HCT116 (cell line): ENCODE results near the gene DCAF15. TPM values are rescaled to one million over a fixed set of nuclear protein-coding genes. Genes with fewer than 3 reads are reported as not detected.

Experiments
- ATAC-seq: fragments of 200-7000 bp; cut with Tn5 transposase; 2 replicates; pipeline ENCODE4 v1.9.1; 2020; ENCODE audit warnings: mild to moderate bottlenecking, moderate library complexity
- Bru-seq: library from RNA; stranded (reverse); fragments of 400-500 nt; gene quantifications from one replicate; lab custom pipeline; 2021; lab: Mats Ljungman, UMichigan
- BruChase-seq, 2 experiments: library from RNA; stranded (reverse); fragments of 400-500 nt; gene quantifications; one replicate each; lab custom pipeline; 2021; lab: Mats Ljungman, UMichigan
- BruUV-seq: library from RNA; stranded (reverse); fragments of 400-500 nt; replicated peaks from 2 replicates; lab custom pipeline; 2021; lab: Mats Ljungman, UMichigan
- CTCF ChIA-PET: fragments of 300-600 bp; sonication (Branson Sonifier 250); formaldehyde crosslinking; loops from one replicate; lab custom pipeline; 2021; ENCODE audit warnings: antibody characterized with exemption; lab: Charles Lee
- POLR2A ChIA-PET: fragments of 300-600, 350-600 bp; sonication (Branson Sonifier 250); formaldehyde crosslinking; loops from one replicate; lab custom pipeline; 2021; ENCODE audit warnings: antibody characterized with exemption; lab: Charles Lee
- RAD21 ChIA-PET, 2 experiments: fragments of 300-600 bp; sonication (Branson Sonifier 250); formaldehyde crosslinking; loops; one replicate each; lab custom pipeline; 2023; ENCODE audit warnings: low total read pairs in 2 of 2; ENCODE audit not compliant: uncharacterized antibody in 2 of 2, unreplicated experiment in 2 of 2, low non-redundant PET in 1 of 2; lab: Charles Lee
- DNase-seq: peaks from one replicate; pipeline ENCODE4 v3.0.0-alpha.2; 2010; ENCODE audit warnings: low read depth, low spot score
- H2AFZ ChIP-seq: fragments of 200-600 bp; shearing (Covaris generic), sonication (generic); 2 replicates; pipeline ENCODE4 v1.6.1; 2017; ENCODE audit warnings: low read depth, mixed run types, mixed read lengths, antibody characterized with exemption, low read length; ENCODE audit not compliant: poor library complexity, severe bottlenecking
- H3K27ac ChIP-seq: 2 replicates; pipeline ENCODE4 v1.5.1; 2012; ENCODE audit warnings: low read depth, low read length
- H3K27me3 ChIP-seq: fragments of 200-600 bp; sonication (generic); 2 replicates; pipeline ENCODE4 v1.6.1; 2016; ENCODE audit warnings: mixed run types, low read length, mixed read lengths; ENCODE audit not compliant: insufficient read depth
- H3K36me3 ChIP-seq, 2 experiments: fragments of 200-500 bp in 1 of 2; fragments of 200-600 bp in 1 of 2; sonication (Bioruptor generic) in 1 of 2; sonication (generic) in 1 of 2; 2 replicates each; pipeline versions ENCODE4 v1.5.1 to v1.6.1; 2014 to 2016; ENCODE audit warnings: low read length in 2 of 2, inconsistent platforms in 1 of 2, mixed read lengths in 1 of 2, mixed run types in 1 of 2; ENCODE audit not compliant: insufficient read depth in 2 of 2, control insufficient read depth in 1 of 2
- H3K4me1 ChIP-seq, 2 experiments: fragments of 200-600 bp in 1 of 2; sonication (generic) in 1 of 2; 2 replicates each; pipeline versions ENCODE4 v1.5.1 to v1.6.1; 2012 to 2017; ENCODE audit warnings: low read length in 2 of 2, inconsistent platforms in 1 of 2, mild to moderate bottlenecking in 1 of 2, mixed read lengths in 1 of 2, mixed run types in 1 of 2, moderate library complexity in 1 of 2; ENCODE audit not compliant: insufficient read depth in 2 of 2, control insufficient read depth in 1 of 2
- H3K4me2 ChIP-seq: fragments of 200-600 bp; sonication (generic); 2 replicates; pipeline ENCODE4 v1.6.1; 2017; ENCODE audit warnings: mixed run types, low read length, mixed read lengths
- H3K4me3 ChIP-seq, 2 experiments: fragments of 200-600 bp in 1 of 2; sonication (generic) in 1 of 2; replicated peaks in 1 of 2; 2 replicates each; pipeline ENCODE4 v1.5.1; 2011 to 2016; ENCODE audit warnings: low read length in 2 of 2, control low read depth in 1 of 2, low read depth in 1 of 2, mild to moderate bottlenecking in 1 of 2, mixed read lengths in 1 of 2, mixed run types in 1 of 2
- H3K79me2 ChIP-seq: fragments of 200-600 bp; sonication (generic); 2 replicates; pipeline ENCODE4 v1.6.1; 2017; ENCODE audit warnings: mild to moderate bottlenecking, mixed run types, low read length, moderate library complexity, mixed read lengths; ENCODE audit not compliant: insufficient read depth
- H3K9ac ChIP-seq: fragments of 200-600 bp; sonication (generic); 2 replicates; pipeline ENCODE4 v1.6.1; 2016; ENCODE audit warnings: low read length, mixed read lengths
- H3K9me2 ChIP-seq: fragments of 200-600 bp; sonication (generic), shearing (Covaris generic); 2 replicates; pipeline ENCODE4 v1.6.1; 2017; ENCODE audit warnings: mixed run types, mild to moderate bottlenecking, moderate library complexity; ENCODE audit not compliant: insufficient read depth
- H3K9me3 ChIP-seq, 2 experiments: fragments of 200-500 bp in 1 of 2; fragments of 200-600 bp in 1 of 2; sonication (Bioruptor generic) in 1 of 2; sonication (generic) in 1 of 2; 2 replicates each; pipeline ENCODE4 v1.6.1; 2014 to 2017; ENCODE audit warnings: low read length in 2 of 2, mixed read lengths in 2 of 2, inconsistent platforms in 1 of 2, low read depth in 1 of 2, mild to moderate bottlenecking in 1 of 2, mixed run types in 1 of 2, moderate library complexity in 1 of 2; ENCODE audit not compliant: control insufficient read depth in 1 of 2, insufficient read depth in 1 of 2
- H4K20me1 ChIP-seq: fragments of 200-600 bp; sonication (generic), shearing (Covaris generic); 2 replicates; pipeline ENCODE4 v1.6.1; 2017; ENCODE audit warnings: mixed run types, mild to moderate bottlenecking, moderate library complexity; ENCODE audit not compliant: insufficient read depth
- CBX3 ChIP-seq: IDR thresholded peaks from 2 replicates; pipeline ENCODE4 v1.6.1; 2012; ENCODE audit warnings: low read depth
- EGR1 ChIP-seq: IDR thresholded peaks from 2 replicates; pipeline ENCODE4 v1.6.1; 2012; ENCODE audit warnings: low read depth
- EZH2 ChIP-seq: fragments of 200-600 bp; sonication (generic); IDR thresholded peaks from 2 replicates; pipeline ENCODE4 v1.6.1; 2017; ENCODE audit warnings: antibody characterized with exemption, mixed run types
- EZH2phosphoT487 ChIP-seq: fragments of 200-600 bp; IDR thresholded peaks from 2 replicates; pipeline ENCODE4 v1.6.1; 2018; ENCODE audit warnings: antibody characterized with exemption, borderline replicate concordance
- FOSL1 ChIP-seq: IDR thresholded peaks from 2 replicates; pipeline ENCODE4 v1.6.1; 2012; ENCODE audit warnings: low read depth
- JUND ChIP-seq: IDR thresholded peaks from 2 replicates; pipeline ENCODE4 v1.6.1; 2012
- POLR2AphosphoS5 ChIP-seq: IDR thresholded peaks from 2 replicates; pipeline ENCODE4 v1.6.1; 2011; ENCODE audit warnings: mild to moderate bottlenecking, low read depth, low read length, moderate library complexity
- SIN3A ChIP-seq: IDR thresholded peaks from 2 replicates; pipeline ENCODE4 v1.6.1; 2012; ENCODE audit warnings: low read depth
- SP1 ChIP-seq: IDR thresholded peaks from 2 replicates; pipeline ENCODE4 v1.6.1; 2012; ENCODE audit warnings: low read depth
- SRF ChIP-seq: IDR thresholded peaks from 2 replicates; pipeline ENCODE4 v1.6.1; 2012; ENCODE audit warnings: low read depth
- TCF7L2 ChIP-seq: IDR thresholded peaks from 2 replicates; pipeline ENCODE4 v1.7.0; 2011; ENCODE audit warnings: borderline replicate concordance, inconsistent platforms; ENCODE audit not compliant: insufficient read depth, insufficient read length; ENCODE audit errors: extremely low read depth
- YY1 ChIP-seq: IDR thresholded peaks from 2 replicates; pipeline ENCODE4 v1.6.1; 2011; ENCODE audit warnings: low read length, low read depth, moderate library complexity, mild to moderate bottlenecking; ENCODE audit not compliant: insufficient replicate concordance; ENCODE audit errors: extremely low read depth
- intact Hi-C: fragments of 100-400 bp; cut with micrococcal nuclease; formaldehyde crosslinking; loops from 2 replicates; pipeline ENCODE4 v1.10.0; 2022
- long read RNA-seq: library from polyadenylated mRNA; unstranded; transcript quantifications from one replicate; pipeline ENCODE4 v2.0.0, GENCODE V29; 2021; ENCODE audit not compliant: unreplicated experiment
- polyA plus RNA-seq: library from polyadenylated mRNA; unstranded; fragments of >200 nt; gene quantifications from 2 replicates; pipeline ENCODE4 v1.2.1, GENCODE V29; 2012; ENCODE audit warnings: missing spikeins
- total RNA-seq: library from RNA; stranded (reverse); gene quantifications from one replicate; pipeline ENCODE4 v1.2.1, GENCODE V29; 2021; ENCODE audit not compliant: unreplicated experiment
- TF ChIP-seq, protein P1 (sequence below): IDR thresholded peaks from 2 replicates; pipeline ENCODE4 v1.6.1; 2012
- TF ChIP-seq, protein P2 (sequence below): IDR thresholded peaks from 2 replicates; pipeline ENCODE4 v1.6.1; 2012; ENCODE audit warnings: low read depth
- TF ChIP-seq, protein P3 (sequence below): IDR thresholded peaks from 2 replicates; pipeline ENCODE4 v1.6.1; 2012
- TF ChIP-seq, protein P4 (sequence below): IDR thresholded peaks from 2 replicates; pipeline ENCODE4 v1.6.1; 2011; ENCODE audit warnings: mild to moderate bottlenecking, low read length, moderate library complexity; ENCODE audit not compliant: insufficient replicate concordance; ENCODE audit errors: extremely low read depth

Gene DCAF15, protein sequence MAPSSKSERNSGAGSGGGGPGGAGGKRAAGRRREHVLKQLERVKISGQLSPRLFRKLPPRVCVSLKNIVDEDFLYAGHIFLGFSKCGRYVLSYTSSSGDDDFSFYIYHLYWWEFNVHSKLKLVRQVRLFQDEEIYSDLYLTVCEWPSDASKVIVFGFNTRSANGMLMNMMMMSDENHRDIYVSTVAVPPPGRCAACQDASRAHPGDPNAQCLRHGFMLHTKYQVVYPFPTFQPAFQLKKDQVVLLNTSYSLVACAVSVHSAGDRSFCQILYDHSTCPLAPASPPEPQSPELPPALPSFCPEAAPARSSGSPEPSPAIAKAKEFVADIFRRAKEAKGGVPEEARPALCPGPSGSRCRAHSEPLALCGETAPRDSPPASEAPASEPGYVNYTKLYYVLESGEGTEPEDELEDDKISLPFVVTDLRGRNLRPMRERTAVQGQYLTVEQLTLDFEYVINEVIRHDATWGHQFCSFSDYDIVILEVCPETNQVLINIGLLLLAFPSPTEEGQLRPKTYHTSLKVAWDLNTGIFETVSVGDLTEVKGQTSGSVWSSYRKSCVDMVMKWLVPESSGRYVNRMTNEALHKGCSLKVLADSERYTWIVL
- 46.2 TPM for total RNA-seq
- polyA plus RNA-seq, result 54.9 and 57.5 TPM in 2 replicates
- percentile 59 among the genes with signal in this experiment for Bru-seq, nascent RNA
- BruChase-seq, experiment 1, labeled RNA remaining after a 6-hour chase, result percentile 73 among the genes with signal in this experiment
- percentile 75 among the genes with signal in this experiment for BruChase-seq, experiment 2, labeled RNA remaining after a 2-hour chase
- long read RNA-seq, transcript DCAF15-201 (13 exons, 2,278 nt), result major isoform, 19 of 42 reads
- long read RNA-seq, partial matches to known transcripts, result 13 of 42 reads
- long read RNA-seq, other reads (novel, unspliced or antisense), result 10 of 42 reads

DNA sequence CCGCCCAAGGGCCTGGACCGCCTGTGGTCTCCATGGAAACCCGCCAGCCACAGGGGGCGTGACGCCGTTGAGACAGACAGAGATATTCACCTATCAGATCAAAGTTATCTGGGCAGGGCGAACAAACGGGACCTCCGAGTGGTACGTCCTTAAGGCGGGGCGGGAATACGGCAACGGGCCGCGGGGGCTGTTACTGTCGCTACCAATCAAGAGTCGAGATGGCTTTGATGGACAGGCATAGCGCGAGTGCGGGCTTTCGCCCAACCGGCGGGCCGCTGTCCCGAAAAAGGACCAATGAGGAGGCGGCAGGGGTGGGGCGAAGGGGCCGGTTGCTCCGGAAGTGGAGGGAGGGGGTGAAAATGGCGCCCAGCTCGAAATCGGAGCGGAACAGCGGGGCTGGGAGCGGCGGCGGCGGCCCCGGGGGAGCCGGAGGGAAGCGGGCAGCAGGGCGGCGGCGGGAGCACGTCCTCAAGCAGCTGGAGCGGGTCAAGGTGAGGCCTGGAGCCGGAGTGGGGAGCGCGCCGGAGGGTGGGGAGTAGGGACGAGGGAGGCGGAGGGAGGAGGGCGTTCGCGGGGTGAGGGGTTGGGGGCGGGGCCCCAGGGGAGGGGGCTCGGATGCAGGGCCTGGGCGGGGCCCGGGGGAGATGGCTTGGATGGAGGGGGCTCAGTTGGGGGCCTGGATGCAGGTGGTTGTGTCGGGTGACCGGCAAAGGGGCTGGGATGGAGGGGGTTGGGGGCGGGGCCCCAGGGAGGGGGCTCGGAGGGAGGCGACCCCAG lies at the start of gene DCAF15:
DCAF15 (plus strand) TSS at position 356 of the 777 bp plus-strand sequence; CDS start at position 360, 4 bp downstream.
- ChIA-PET RAD21 (interaction anchor here (0.6 to 0.8 kb wide), 2 partner anchors 35 to 72 kb away, joined by 3 to 4 read pairs; no protein-coding TSS in a partner anchor), POLR2A (interaction anchor here (1.3 to 1.7 kb wide), 2 partner anchors 18 to 79 kb away, joined by 3 to 4 read pairs; partner anchors contain the start of gene IL27RA), CTCF (interaction anchor here (1.3 kb wide), 1 partner anchor 107 kb away, joined by 3 read pairs; no protein-coding TSS in a partner anchor)
- Histone ChIP-seq H3K9me3 (no peaks in the 10 kb centered on the region), H3K4me3 (peak within 1 kb of the TSS; percentile 91 to 92), H3K27ac (peak within 1 kb of the TSS; percentile 67), H3K4me2 (peak within 1 kb of the TSS; percentile 97), H3K9ac (peak within 1 kb of the TSS; percentile 82), H3K4me1 (peaks cover 7 to 18% of the 10 kb centered on the region in 2 experiments), H3K36me3 (peaks cover 7 to 21% of the 10 kb centered on the region in 2 experiments; a peak in 3 of 4 replicates), H3K9me2 (no peaks in the 10 kb centered on the region), H3K79me2 (peaks cover 21% of the 10 kb centered on the region), H2AFZ (peak within 1 kb of the TSS; percentile 98), H4K20me1 (no peaks in the 10 kb centered on the region), H3K27me3 (no peaks in the 10 kb centered on the region)
- intact Hi-C loops, result loop anchor here (2.0 kb wide), 1 partner anchor 52 kb away; no protein-coding TSS in a partner anchor
- DNase-seq (peak; percentile 99), ATAC-seq (peak; percentile 98)
- no TSS peak for BruUV-seq
- TF ChIP-seq SIN3A (no peak), EGR1 (peak; percentile 74), SP1 (peak; percentile 99), EZH2phosphoT487 (no peak), CBX3 (no peak), SRF (no peak), FOSL1 (no peak), EZH2 (no peak), POLR2AphosphoS5 (peak; percentile 72), TCF7L2 (no peak), YY1 (peak; percentile 94), JUND (no peak)
- TF ChIP-seq, protein P1, sequence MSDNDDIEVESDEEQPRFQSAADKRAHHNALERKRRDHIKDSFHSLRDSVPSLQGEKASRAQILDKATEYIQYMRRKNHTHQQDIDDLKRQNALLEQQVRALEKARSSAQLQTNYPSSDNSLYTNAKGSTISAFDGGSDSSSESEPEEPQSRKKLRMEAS, result no peak
- TF ChIP-seq, protein P2, sequence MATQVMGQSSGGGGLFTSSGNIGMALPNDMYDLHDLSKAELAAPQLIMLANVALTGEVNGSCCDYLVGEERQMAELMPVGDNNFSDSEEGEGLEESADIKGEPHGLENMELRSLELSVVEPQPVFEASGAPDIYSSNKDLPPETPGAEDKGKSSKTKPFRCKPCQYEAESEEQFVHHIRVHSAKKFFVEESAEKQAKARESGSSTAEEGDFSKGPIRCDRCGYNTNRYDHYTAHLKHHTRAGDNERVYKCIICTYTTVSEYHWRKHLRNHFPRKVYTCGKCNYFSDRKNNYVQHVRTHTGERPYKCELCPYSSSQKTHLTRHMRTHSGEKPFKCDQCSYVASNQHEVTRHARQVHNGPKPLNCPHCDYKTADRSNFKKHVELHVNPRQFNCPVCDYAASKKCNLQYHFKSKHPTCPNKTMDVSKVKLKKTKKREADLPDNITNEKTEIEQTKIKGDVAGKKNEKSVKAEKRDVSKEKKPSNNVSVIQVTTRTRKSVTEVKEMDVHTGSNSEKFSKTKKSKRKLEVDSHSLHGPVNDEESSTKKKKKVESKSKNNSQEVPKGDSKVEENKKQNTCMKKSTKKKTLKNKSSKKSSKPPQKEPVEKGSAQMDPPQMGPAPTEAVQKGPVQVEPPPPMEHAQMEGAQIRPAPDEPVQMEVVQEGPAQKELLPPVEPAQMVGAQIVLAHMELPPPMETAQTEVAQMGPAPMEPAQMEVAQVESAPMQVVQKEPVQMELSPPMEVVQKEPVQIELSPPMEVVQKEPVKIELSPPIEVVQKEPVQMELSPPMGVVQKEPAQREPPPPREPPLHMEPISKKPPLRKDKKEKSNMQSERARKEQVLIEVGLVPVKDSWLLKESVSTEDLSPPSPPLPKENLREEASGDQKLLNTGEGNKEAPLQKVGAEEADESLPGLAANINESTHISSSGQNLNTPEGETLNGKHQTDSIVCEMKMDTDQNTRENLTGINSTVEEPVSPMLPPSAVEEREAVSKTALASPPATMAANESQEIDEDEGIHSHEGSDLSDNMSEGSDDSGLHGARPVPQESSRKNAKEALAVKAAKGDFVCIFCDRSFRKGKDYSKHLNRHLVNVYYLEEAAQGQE, result no peak
- TF ChIP-seq, protein P3, sequence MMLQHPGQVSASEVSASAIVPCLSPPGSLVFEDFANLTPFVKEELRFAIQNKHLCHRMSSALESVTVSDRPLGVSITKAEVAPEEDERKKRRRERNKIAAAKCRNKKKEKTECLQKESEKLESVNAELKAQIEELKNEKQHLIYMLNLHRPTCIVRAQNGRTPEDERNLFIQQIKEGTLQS, result no peak
- TF ChIP-seq, protein P4, sequence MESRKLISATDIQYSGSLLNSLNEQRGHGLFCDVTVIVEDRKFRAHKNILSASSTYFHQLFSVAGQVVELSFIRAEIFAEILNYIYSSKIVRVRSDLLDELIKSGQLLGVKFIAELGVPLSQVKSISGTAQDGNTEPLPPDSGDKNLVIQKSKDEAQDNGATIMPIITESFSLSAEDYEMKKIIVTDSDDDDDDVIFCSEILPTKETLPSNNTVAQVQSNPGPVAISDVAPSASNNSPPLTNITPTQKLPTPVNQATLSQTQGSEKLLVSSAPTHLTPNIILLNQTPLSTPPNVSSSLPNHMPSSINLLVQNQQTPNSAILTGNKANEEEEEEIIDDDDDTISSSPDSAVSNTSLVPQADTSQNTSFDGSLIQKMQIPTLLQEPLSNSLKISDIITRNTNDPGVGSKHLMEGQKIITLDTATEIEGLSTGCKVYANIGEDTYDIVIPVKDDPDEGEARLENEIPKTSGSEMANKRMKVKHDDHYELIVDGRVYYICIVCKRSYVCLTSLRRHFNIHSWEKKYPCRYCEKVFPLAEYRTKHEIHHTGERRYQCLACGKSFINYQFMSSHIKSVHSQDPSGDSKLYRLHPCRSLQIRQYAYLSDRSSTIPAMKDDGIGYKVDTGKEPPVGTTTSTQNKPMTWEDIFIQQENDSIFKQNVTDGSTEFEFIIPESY, result no peak
